ENCODE measurements around the gene CDYL. TPM values are rescaled to one million over a fixed set of nuclear protein-coding genes. Genes with fewer than 3 reads are reported as not detected.

CDYL gene
- total RNA-seq, 4 donors from 2014 or later = 24.1 to 24.8 (median 24.5) TPM

DNA sequence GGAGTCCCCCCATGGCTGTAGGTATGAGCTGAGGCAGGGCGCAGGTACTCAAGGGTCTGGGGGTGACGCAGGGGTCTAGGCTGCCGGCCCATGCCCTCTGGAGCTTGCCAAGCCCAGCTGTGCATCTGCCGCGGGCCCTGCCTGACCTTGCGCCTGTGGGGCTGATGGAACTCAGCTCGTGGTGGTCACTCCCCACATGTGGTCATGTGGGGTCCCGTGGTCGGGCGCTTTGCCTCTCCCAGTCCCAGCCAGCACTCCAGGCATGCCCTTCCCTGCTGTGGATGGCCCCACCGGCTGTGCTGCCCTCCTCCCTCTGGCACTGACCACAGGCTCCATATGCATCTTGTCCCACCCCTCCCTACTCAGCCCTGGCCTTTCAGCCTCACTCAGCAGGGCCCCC lies 170.3 kb downstream of the CDYL start:
- ATAC-seq (no peak), DNase-seq (no peak)
- H3K9me3 ChIP-seq = no peaks in the 10 kb centered on the region
- no peak overlapping the region for H3K4me3 ChIP-seq
- no peaks in the 10 kb centered on the region for H3K27me3 ChIP-seq
- no peak overlapping the region for H3K27ac ChIP-seq
- peaks cover 17 to 18% of the 10 kb centered on the region in 2 donors for H3K4me1 ChIP-seq
- H3K36me3 ChIP-seq = peaks cover 0 to 10% of the 10 kb centered on the region in 2 donors
- TF ChIP-seq POLR2A (IDR thresholded peaks at IDR 0.05) = no peak
- TF ChIP-seq, protein P1, sequence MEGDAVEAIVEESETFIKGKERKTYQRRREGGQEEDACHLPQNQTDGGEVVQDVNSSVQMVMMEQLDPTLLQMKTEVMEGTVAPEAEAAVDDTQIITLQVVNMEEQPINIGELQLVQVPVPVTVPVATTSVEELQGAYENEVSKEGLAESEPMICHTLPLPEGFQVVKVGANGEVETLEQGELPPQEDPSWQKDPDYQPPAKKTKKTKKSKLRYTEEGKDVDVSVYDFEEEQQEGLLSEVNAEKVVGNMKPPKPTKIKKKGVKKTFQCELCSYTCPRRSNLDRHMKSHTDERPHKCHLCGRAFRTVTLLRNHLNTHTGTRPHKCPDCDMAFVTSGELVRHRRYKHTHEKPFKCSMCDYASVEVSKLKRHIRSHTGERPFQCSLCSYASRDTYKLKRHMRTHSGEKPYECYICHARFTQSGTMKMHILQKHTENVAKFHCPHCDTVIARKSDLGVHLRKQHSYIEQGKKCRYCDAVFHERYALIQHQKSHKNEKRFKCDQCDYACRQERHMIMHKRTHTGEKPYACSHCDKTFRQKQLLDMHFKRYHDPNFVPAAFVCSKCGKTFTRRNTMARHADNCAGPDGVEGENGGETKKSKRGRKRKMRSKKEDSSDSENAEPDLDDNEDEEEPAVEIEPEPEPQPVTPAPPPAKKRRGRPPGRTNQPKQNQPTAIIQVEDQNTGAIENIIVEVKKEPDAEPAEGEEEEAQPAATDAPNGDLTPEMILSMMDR (IDR thresholded peaks at IDR 0.05 in 4 of 5, conservative IDR thresholded peaks at IDR 0.05 in 1 of 5) = no peak
- intact Hi-C loops (cut with DNase I; ENCODE audit: low total_unique reads) (no loop called here), in situ Hi-C loops (cut with MboI; ENCODE audit: low sequenced_read_pairs in 4 of 4) (loop anchor here in 3 of 4 donors (25.0 kb wide), 1 partner anchor 634 kb away; no protein-coding TSS in a partner anchor)

- H3K36me3 ChIP-seq = peaks cover 0 to 18% of the 10 kb centered on the region in 2 donors
- DNase-seq = no peak
- no peak overlapping the region for H3K4me3 ChIP-seq
Measured at GRCh38 chr6:4947716-4948115, 171.5 kb downstream of the CDYL start.

GRCh38 chr6:4948781-4949450 lies 172.7 kb downstream of the CDYL start:
- DNase-seq (no peak), ATAC-seq (no peak)
- intact Hi-C loops (cut with DNase I; ENCODE audit: low total_unique reads) (no loop called here), in situ Hi-C loops (cut with MboI; ENCODE audit: low sequenced_read_pairs in 4 of 4) (loop anchor here in 3 of 4 donors (25.0 kb wide), 1 partner anchor 637 kb away; no protein-coding TSS in a partner anchor)
- Histone ChIP-seq H3K27me3 (no peaks in the 10 kb centered on the region), H3K27ac (no peak overlapping the region), H3K4me1 (no peaks in the 10 kb centered on the region), H3K4me3 (no peak overlapping the region), H3K36me3 (peaks cover 0 to 27% of the 10 kb centered on the region in 2 donors), H3K9me3 (no peaks in the 10 kb centered on the region)
- TF ChIP-seq POLR2A (IDR thresholded peaks at IDR 0.05) = no peak
- TF ChIP-seq, protein P1 (IDR thresholded peaks at IDR 0.05 in 4 of 5, conservative IDR thresholded peaks at IDR 0.05 in 1 of 5) = no peak

More at GRCh38 chr6:4947716-4948115, 171.5 kb downstream of the CDYL start:
- H3K4me1 ChIP-seq = peaks cover 6% of the 10 kb centered on the region in 2 donors
- H3K27me3 ChIP-seq = no peaks in the 10 kb centered on the region
- intact Hi-C loops (cut with DNase I; ENCODE audit: low total_unique reads) (no loop called here), in situ Hi-C loops (cut with MboI; ENCODE audit: low sequenced_read_pairs in 4 of 4) (loop anchor here in 3 of 4 donors (25.0 kb wide), 1 partner anchor 635 kb away; no protein-coding TSS in a partner anchor)
- H3K9me3 ChIP-seq = no peaks in the 10 kb centered on the region
- ATAC-seq = no peak
- no peak for TF ChIP-seq POLR2A (IDR thresholded peaks at IDR 0.05)
- TF ChIP-seq, protein P1 (IDR thresholded peaks at IDR 0.05 in 4 of 5, conservative IDR thresholded peaks at IDR 0.05 in 1 of 5) = no peak
- no peak overlapping the region for H3K27ac ChIP-seq

- H3K4me3 ChIP-seq = no peak overlapping the region
- intact Hi-C loops (cut with DNase I; ENCODE audit: low total_unique reads) (no loop called here), in situ Hi-C loops (cut with MboI; ENCODE audit: low sequenced_read_pairs in 4 of 4) (no loop called here)
- no peaks in the 10 kb centered on the region for H3K9me3 ChIP-seq
- ATAC-seq = no peak
- H3K4me1 ChIP-seq = no peaks in the 10 kb centered on the region
- no peak for DNase-seq
- no peaks in the 10 kb centered on the region for H3K27me3 ChIP-seq
- TF ChIP-seq, protein P1 (IDR thresholded peaks at IDR 0.05 in 4 of 5, conservative IDR thresholded peaks at IDR 0.05 in 1 of 5) = no peak
- no peak for TF ChIP-seq POLR2A (IDR thresholded peaks at IDR 0.05)
- no peak overlapping the region for H3K27ac ChIP-seq
- peaks cover 0 to 37% of the 10 kb centered on the region in 2 donors for H3K36me3 ChIP-seq
Measured at GRCh38 chr6:4950076-4950475, 173.9 kb downstream of the CDYL start.

Data from gastrocnemius medialis (tissue), 4 donors.